Measurements from ENCODE around the gene COL23A1. TPM values are rescaled to one million over a fixed set of nuclear protein-coding genes. Genes with fewer than 3 reads are reported as not detected.

Gene COL23A1
- total and polyA plus RNA-seq, 2 experiments from 2014 or later = 4.8 to 8.2 TPM

DNA sequence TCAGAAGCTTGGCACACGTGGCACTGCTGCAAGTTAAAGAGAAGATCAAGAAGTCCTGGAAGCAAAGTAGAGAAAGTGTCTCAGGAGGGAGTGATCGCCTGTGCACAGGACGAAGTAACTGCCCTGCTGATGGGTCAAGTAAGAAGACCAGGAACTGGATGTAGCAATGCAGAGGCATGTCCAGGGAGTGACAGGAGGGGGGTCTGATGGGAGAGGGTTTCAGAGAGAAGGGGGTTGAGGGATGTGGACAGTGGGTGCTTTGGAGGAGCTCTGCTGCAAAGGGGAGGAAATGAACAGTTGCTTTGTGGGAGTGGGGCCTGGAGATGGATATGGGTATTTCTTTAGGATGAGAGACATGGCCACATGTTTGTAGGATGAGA lies 297.4 kb downstream of the COL23A1 start:
- no peak overlapping the region for H3K4me3 Mint-ChIP-seq
- no peak overlapping the region for H3K27ac Mint-ChIP-seq
- H3K79me2 ChIP-seq (replicated peaks; ENCODE audit: insufficient read depth) = no peaks in the 10 kb centered on the region
- no peaks in the 10 kb centered on the region; the same call in 2 of the 3 replicates for H3K36me3 Mint-ChIP-seq (ENCODE audit: low read depth)
- peaks cover 5% of the 10 kb centered on the region; the same call in 2 of the 3 replicates for H3K9me3 Mint-ChIP-seq
- H3K4me2 ChIP-seq = no peak overlapping the region
- H3K4me1 Mint-ChIP-seq = no peaks in the 10 kb centered on the region; the same call in 1 of the 3 replicates
- no peak overlapping the region for H3K27ac ChIP-seq (ENCODE audit: low read depth)
- peaks cover 4% of the 10 kb centered on the region for H3K27me3 Mint-ChIP-seq (ENCODE audit: insufficient read depth, low read depth, poor library complexity)
- ATAC-seq (no peak), DNase-seq (ENCODE audit: low spot score) (no peak)
- TF ChIP-seq, protein P1, sequence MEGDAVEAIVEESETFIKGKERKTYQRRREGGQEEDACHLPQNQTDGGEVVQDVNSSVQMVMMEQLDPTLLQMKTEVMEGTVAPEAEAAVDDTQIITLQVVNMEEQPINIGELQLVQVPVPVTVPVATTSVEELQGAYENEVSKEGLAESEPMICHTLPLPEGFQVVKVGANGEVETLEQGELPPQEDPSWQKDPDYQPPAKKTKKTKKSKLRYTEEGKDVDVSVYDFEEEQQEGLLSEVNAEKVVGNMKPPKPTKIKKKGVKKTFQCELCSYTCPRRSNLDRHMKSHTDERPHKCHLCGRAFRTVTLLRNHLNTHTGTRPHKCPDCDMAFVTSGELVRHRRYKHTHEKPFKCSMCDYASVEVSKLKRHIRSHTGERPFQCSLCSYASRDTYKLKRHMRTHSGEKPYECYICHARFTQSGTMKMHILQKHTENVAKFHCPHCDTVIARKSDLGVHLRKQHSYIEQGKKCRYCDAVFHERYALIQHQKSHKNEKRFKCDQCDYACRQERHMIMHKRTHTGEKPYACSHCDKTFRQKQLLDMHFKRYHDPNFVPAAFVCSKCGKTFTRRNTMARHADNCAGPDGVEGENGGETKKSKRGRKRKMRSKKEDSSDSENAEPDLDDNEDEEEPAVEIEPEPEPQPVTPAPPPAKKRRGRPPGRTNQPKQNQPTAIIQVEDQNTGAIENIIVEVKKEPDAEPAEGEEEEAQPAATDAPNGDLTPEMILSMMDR (conservative IDR thresholded peaks at IDR 0.05; ENCODE audit: low read depth in 2 of 2) = no peak
- TF ChIP-seq, protein P2, sequence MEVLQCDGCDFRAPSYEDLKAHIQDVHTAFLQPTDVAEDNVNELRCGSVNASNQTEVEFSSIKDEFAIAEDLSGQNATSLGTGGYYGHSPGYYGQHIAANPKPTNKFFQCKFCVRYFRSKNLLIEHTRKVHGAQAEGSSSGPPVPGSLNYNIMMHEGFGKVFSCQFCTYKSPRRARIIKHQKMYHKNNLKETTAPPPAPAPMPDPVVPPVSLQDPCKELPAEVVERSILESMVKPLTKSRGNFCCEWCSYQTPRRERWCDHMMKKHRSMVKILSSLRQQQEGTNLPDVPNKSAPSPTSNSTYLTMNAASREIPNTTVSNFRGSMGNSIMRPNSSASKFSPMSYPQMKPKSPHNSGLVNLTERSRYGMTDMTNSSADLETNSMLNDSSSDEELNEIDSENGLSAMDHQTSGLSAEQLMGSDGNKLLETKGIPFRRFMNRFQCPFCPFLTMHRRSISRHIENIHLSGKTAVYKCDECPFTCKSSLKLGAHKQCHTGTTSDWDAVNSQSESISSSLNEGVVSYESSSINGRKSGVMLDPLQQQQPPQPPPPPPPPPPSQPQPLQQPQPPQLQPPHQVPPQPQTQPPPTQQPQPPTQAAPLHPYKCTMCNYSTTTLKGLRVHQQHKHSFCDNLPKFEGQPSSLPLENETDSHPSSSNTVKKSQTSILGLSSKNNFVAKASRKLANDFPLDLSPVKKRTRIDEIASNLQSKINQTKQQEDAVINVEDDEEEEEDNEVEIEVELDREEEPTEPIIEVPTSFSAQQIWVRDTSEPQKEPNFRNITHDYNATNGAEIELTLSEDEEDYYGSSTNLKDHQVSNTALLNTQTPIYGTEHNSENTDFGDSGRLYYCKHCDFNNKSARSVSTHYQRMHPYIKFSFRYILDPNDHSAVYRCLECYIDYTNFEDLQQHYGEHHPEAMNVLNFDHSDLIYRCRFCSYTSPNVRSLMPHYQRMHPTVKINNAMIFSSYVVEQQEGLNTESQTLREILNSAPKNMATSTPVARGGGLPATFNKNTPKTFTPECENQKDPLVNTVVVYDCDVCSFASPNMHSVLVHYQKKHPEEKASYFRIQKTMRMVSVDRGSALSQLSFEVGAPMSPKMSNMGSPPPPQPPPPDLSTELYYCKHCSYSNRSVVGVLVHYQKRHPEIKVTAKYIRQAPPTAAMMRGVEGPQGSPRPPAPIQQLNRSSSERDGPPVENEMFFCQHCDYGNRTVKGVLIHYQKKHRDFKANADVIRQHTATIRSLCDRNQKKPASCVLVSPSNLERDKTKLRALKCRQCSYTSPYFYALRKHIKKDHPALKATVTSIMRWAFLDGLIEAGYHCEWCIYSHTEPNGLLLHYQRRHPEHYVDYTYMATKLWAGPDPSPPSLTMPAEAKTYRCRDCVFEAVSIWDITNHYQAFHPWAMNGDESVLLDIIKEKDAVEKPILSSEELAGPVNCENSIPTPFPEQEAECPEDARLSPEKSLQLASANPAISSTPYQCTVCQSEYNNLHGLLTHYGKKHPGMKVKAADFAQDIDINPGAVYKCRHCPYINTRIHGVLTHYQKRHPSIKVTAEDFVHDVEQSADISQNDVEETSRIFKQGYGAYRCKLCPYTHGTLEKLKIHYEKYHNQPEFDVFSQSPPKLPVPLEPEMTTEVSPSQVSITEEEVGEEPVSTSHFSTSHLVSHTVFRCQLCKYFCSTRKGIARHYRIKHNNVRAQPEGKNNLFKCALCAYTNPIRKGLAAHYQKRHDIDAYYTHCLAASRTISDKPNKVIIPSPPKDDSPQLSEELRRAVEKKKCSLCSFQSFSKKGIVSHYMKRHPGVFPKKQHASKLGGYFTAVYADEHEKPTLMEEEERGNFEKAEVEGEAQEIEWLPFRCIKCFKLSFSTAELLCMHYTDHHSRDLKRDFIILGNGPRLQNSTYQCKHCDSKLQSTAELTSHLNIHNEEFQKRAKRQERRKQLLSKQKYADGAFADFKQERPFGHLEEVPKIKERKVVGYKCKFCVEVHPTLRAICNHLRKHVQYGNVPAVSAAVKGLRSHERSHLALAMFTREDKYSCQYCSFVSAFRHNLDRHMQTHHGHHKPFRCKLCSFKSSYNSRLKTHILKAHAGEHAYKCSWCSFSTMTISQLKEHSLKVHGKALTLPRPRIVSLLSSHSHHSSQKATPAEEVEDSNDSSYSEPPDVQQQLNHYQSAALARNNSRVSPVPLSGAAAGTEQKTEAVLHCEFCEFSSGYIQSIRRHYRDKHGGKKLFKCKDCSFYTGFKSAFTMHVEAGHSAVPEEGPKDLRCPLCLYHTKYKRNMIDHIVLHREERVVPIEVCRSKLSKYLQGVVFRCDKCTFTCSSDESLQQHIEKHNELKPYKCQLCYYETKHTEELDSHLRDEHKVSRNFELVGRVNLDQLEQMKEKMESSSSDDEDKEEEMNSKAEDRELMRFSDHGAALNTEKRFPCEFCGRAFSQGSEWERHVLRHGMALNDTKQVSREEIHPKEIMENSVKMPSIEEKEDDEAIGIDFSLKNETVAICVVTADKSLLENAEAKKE (CRISPR knock-in tag; IDR thresholded peaks at IDR 0.05) = no peak
- TF ChIP-seq, protein P3, sequence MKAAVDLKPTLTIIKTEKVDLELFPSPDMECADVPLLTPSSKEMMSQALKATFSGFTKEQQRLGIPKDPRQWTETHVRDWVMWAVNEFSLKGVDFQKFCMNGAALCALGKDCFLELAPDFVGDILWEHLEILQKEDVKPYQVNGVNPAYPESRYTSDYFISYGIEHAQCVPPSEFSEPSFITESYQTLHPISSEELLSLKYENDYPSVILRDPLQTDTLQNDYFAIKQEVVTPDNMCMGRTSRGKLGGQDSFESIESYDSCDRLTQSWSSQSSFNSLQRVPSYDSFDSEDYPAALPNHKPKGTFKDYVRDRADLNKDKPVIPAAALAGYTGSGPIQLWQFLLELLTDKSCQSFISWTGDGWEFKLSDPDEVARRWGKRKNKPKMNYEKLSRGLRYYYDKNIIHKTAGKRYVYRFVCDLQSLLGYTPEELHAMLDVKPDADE (IDR thresholded peaks at IDR 0.05) = no peak
- no peak for TF ChIP-seq EZH2phosphoT487 (IDR thresholded peaks at IDR 0.05; ENCODE audit: unreplicated experiment)
- TF ChIP-seq NANOG (IDR thresholded peaks at IDR 0.05; ENCODE audit: borderline replicate concordance) = no peak
- no peak for TF ChIP-seq ZNF114 (CRISPR knock-in tag; IDR thresholded peaks at IDR 0.05)
- no peak for TF ChIP-seq JUNB (IDR thresholded peaks at IDR 0.05; ENCODE audit: unreplicated experiment)
- no peak for TF ChIP-seq STAT1 (IDR thresholded peaks at IDR 0.05; ENCODE audit: unreplicated experiment)
- no peak for TF ChIP-seq ZNF331 (CRISPR knock-in tag; IDR thresholded peaks at IDR 0.05; ENCODE audit: low read depth)
- TF ChIP-seq EZH2 (IDR thresholded peaks at IDR 0.05; ENCODE audit: low read depth, unreplicated experiment) = no peak
- TF ChIP-seq CREB1 (CRISPR knock-in tag; IDR thresholded peaks at IDR 0.05; ENCODE audit: low read depth) = no peak
- no peaks in the 10 kb centered on the region for H4K20me1 ChIP-seq (replicated peaks; ENCODE audit: insufficient read depth)
- peaks cover 4% of the 10 kb centered on the region; the same call in 1 of the 2 replicates for H3K9me2 ChIP-seq (ENCODE audit: insufficient read depth)
- no peaks in the 10 kb centered on the region for H3K4me1 ChIP-seq (ENCODE audit: insufficient read depth)
- no peak overlapping the region for H2AFZ ChIP-seq
- no peaks in the 10 kb centered on the region for H3F3A ChIP-seq (replicated peaks; ENCODE audit: low read depth)
- H3K27me3 ChIP-seq (ENCODE audit: insufficient read depth) = no peaks in the 10 kb centered on the region
- H3K4me3 ChIP-seq = no peak overlapping the region
- no peaks in the 10 kb centered on the region for H3K36me3 ChIP-seq (ENCODE audit: insufficient read depth)

Data from GM23338 (cell line).